Right atrium auricular region (tissue), 2 donors: Measurements from ENCODE around the gene PARD3B. TPM values are rescaled to one million over a fixed set of nuclear protein-coding genes. Genes with fewer than 3 reads are reported as not detected.

Experiments used
- DNase-seq: peaks from one replicate; pipeline ENCODE4 v3.0.0-alpha.2; 2019; ENCODE audit warnings: low spot score
- H3K27ac ChIP-seq, 2 donors: fragments of 200-600 bp; sonication (generic); 1 replicate in 1 of 2; 2 replicates in 1 of 2; pipeline ENCODE4 v1.5.1; 2016 to 2019
- H3K27me3 ChIP-seq, 2 donors: fragments of 200-600 bp; sonication (generic); one replicate each; pipeline versions ENCODE4 v1.5.1 to v1.6.0; 2017 to 2019
- H3K36me3 ChIP-seq: fragments of 200-600 bp; sonication (generic); one replicate; pipeline ENCODE4 v1.5.1; 2016
- H3K4me1 ChIP-seq, 2 donors: fragments of 200-600 bp; sonication (generic); one replicate each; pipeline versions ENCODE4 v1.5.1 to v1.6.0; 2017 to 2019
- H3K4me3 ChIP-seq, 2 donors: fragments of 200-600 bp; sonication (generic); 1 replicate in 1 of 2; 2 replicates in 1 of 2; pipeline ENCODE4 v1.5.1; 2017 to 2019; ENCODE audit warnings: mild to moderate bottlenecking in 1 of 2, moderate library complexity in 1 of 2
- H3K9me3 ChIP-seq, 2 donors: fragments of 200-600 bp; sonication (generic); one replicate each; pipeline ENCODE4 v1.5.1; 2019
- CTCF ChIP-seq, 2 donors: fragments of 200-600 bp; sonication (generic); IDR thresholded peaks; one replicate each; pipeline ENCODE4 v1.5.1; 2019; ENCODE audit warnings: antibody characterized with exemption in 2 of 2
- total RNA-seq, 2 donors: library from RNA; depleted of rRNA; stranded (reverse); fragments of >200 nt; gene quantifications; one replicate each; pipeline ENCODE4 v1.1.0, GENCODE V29; 2016

PARD3B gene
- total RNA-seq, 2 donors from 2014 or later = 7.4 to 12.2 TPM

GRCh38 chr2:205510345-205510744, 965.1 kb downstream of the PARD3B start:
- Histone ChIP-seq H3K4me1 (no peaks in the 10 kb centered on the region), H3K27me3 (no peaks in the 10 kb centered on the region), H3K4me3 (no peak overlapping the region), H3K27ac (no peak overlapping the region), H3K9me3 (no peaks in the 10 kb centered on the region), H3K36me3 (no peaks in the 10 kb centered on the region)
- DNase-seq = no peak
- no peak for TF ChIP-seq CTCF (IDR thresholded peaks at IDR 0.05)

DNA sequence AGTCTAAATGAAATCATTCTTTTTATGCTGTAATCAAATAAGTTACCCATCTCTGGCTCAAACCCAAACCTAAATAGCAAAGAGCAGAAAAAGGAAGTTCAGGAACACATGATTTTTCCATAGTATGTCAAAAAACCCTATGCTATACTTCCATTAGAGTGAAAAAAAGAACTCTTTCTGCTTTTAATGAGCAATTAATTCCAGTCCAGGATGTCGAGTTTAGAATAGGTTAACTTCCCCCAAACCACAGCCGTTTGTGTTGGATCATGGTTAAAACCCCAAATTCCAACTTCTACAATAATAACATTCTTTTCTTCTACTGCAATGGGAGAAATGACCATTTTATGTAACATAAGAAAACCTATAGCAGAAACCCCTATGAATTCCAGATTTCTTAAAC, 965.9 kb downstream of the PARD3B start:
- Histone ChIP-seq H3K4me1 (no peaks in the 10 kb centered on the region), H3K36me3 (no peaks in the 10 kb centered on the region), H3K27me3 (no peaks in the 10 kb centered on the region), H3K27ac (no peak overlapping the region), H3K4me3 (no peak overlapping the region), H3K9me3 (no peaks in the 10 kb centered on the region)
- DNase-seq = no peak
- no peak for TF ChIP-seq CTCF (IDR thresholded peaks at IDR 0.05)

- Histone ChIP-seq H3K27me3 (no peaks in the 10 kb centered on the region), H3K9me3 (no peaks in the 10 kb centered on the region), H3K4me1 (no peaks in the 10 kb centered on the region), H3K27ac (no peak overlapping the region), H3K36me3 (no peaks in the 10 kb centered on the region), H3K4me3 (no peak overlapping the region)
- no peak for TF ChIP-seq CTCF (IDR thresholded peaks at IDR 0.05)
- DNase-seq = no peak
These were observed 966.4 kb downstream of the PARD3B start for GRCh38 chr2:205511641-205512040.

DNA sequence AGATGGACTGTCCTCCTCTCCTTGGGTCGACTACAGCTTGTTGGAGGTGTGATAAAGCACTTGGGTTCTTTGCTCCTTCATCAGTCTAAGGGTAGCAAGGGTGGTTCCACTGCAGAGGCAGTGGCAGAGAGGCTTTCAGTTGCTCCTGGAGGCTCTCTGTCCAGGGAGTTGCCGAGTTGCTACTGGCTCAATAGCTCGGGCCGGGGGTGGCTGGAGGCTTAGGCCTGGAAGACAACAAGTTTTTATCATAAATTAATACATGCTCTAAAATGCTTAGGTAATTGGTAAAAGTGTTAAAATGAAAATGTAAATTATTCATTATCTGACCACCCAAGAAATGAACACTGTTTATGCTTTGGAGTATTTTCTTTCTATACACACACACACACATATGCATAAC, 975.0 kb downstream of the PARD3B start:
- no peak for DNase-seq

GRCh38 chr2:205524656-205525055, 979.4 kb downstream of the PARD3B start:
- no peak overlapping the region for H3K4me3 ChIP-seq
- DNase-seq = no peak
- H3K4me1 ChIP-seq = no peaks in the 10 kb centered on the region
- no peak overlapping the region for H3K27ac ChIP-seq
- H3K36me3 ChIP-seq = no peaks in the 10 kb centered on the region
- TF ChIP-seq CTCF (IDR thresholded peaks at IDR 0.05) = no peak
- no peaks in the 10 kb centered on the region for H3K27me3 ChIP-seq
- no peaks in the 10 kb centered on the region for H3K9me3 ChIP-seq

More for the DNA sequence above, 975.0 kb downstream of the PARD3B start:
- Histone ChIP-seq H3K27me3 (no peaks in the 10 kb centered on the region), H3K36me3 (no peaks in the 10 kb centered on the region), H3K9me3 (peaks cover 0 to 13% of the 10 kb centered on the region in 2 donors), H3K27ac (no peak overlapping the region), H3K4me3 (no peak overlapping the region), H3K4me1 (no peaks in the 10 kb centered on the region)
- no peak for TF ChIP-seq CTCF (IDR thresholded peaks at IDR 0.05)

DNA sequence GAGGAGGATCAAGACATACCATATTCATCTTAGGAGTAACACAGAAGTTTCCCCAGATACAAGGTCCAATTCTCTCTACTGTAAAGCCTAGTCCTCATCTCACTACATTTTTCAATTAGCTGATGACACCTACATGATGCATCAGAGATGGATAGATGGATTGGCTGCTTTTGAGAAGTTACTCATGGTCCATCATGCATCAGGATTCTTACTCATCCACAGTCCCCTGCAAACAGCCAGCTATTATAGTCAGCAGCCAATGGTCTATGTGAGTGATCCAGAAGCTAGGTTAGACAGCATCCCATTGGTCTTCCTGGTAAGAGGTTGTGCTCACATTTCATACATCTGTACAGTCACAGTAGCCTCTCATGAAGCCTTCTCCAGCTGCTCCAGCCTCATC, 982.5 kb downstream of the PARD3B start:
- no peaks in the 10 kb centered on the region for H3K27me3 ChIP-seq
- no peak overlapping the region for H3K4me3 ChIP-seq
- H3K27ac ChIP-seq = no peak overlapping the region
- TF ChIP-seq CTCF (IDR thresholded peaks at IDR 0.05) = no peak
- no peak for DNase-seq
- H3K36me3 ChIP-seq = no peaks in the 10 kb centered on the region
- no peaks in the 10 kb centered on the region for H3K4me1 ChIP-seq
- H3K9me3 ChIP-seq = no peaks in the 10 kb centered on the region
